SU-DHL-6 (cell line): ENCODE data around the gene ZNF860.

Experiments used
- H2AFZ ChIP-seq: fragments of 200-600 bp; sonication (generic); 2 replicates; pipeline ENCODE4 v1.6.1; 2014; ENCODE audit warnings: low read depth, mild to moderate bottlenecking, moderate library complexity, mixed read lengths, antibody characterized with exemption, low read length; ENCODE audit not compliant: severe bottlenecking
- H3F3A ChIP-seq: fragments of 200-600 bp; shearing (Covaris generic); 2 replicates; pipeline ENCODE4 v1.6.0; 2016; ENCODE audit warnings: antibody characterized with exemption, mild to moderate bottlenecking; ENCODE audit not compliant: insufficient read depth
- H3K27ac ChIP-seq: fragments of 200-600 bp; sonication (generic); 2 replicates; pipeline ENCODE4 v1.5.1; 2016; ENCODE audit warnings: low read depth, mild to moderate bottlenecking, low read length, moderate library complexity, mixed read lengths
- H3K27me3 ChIP-seq: fragments of 200-600 bp; sonication (generic), shearing (Covaris generic); 2 replicates; pipeline ENCODE4 v1.6.0; 2014; ENCODE audit warnings: mild to moderate bottlenecking, low read length
- H3K36me3 ChIP-seq: fragments of 200-600 bp; sonication (generic); 2 replicates; pipeline ENCODE4 v1.6.1; 2014; ENCODE audit warnings: mild to moderate bottlenecking, low read length, mixed read lengths
- H3K4me2 ChIP-seq: fragments of 300-600, 200-600 bp; shearing (Covaris generic), sonication (generic); 2 replicates; pipeline ENCODE4 v1.6.0; 2014; ENCODE audit warnings: low read length, low read depth, mild to moderate bottlenecking; ENCODE audit not compliant: poor library complexity, severe bottlenecking
- H3K4me3 ChIP-seq: fragments of 200-600 bp; sonication (generic); 2 replicates; pipeline ENCODE4 v1.5.1; 2014; ENCODE audit warnings: antibody characterized with exemption, low read length, mild to moderate bottlenecking, mixed read lengths; ENCODE audit not compliant: insufficient read depth, poor library complexity, severe bottlenecking
- H3K79me2 ChIP-seq: fragments of 200-600 bp; sonication (generic); 2 replicates; pipeline ENCODE4 v1.6.1; 2014; ENCODE audit warnings: mild to moderate bottlenecking, low read length, moderate library complexity; ENCODE audit not compliant: insufficient read depth
- H3K9ac ChIP-seq: fragments of 200-600 bp; sonication (generic); 2 replicates; pipeline ENCODE4 v1.7.0; 2014; ENCODE audit warnings: mild to moderate bottlenecking, low read length
- H3K9me2 ChIP-seq: fragments of 200-600 bp; sonication (generic); replicated peaks from 2 replicates; pipeline ENCODE4 v1.6.1; 2014; ENCODE audit warnings: low read length; ENCODE audit not compliant: insufficient read depth
- H3K9me3 ChIP-seq: fragments of 200-600 bp; sonication (generic); 2 replicates; pipeline ENCODE4 v1.6.1; 2014; ENCODE audit warnings: low read length, mixed read lengths; ENCODE audit not compliant: insufficient read depth
- H4K20me1 ChIP-seq: fragments of 200-600 bp; sonication (generic); 2 replicates; pipeline ENCODE4 v1.6.1; 2014; ENCODE audit warnings: low read depth, mild to moderate bottlenecking, antibody characterized with exemption, low read length, moderate library complexity, mixed read lengths
- EZH2phosphoT487 ChIP-seq: fragments of 200-600 bp; sonication (generic), shearing (Covaris generic); conservative IDR thresholded peaks from 2 replicates; pipeline ENCODE4 v1.6.1; 2018; ENCODE audit warnings: mild to moderate bottlenecking, antibody characterized with exemption, low read length, moderate library complexity, mixed read lengths
- TF ChIP-seq, protein P1 (sequence below): fragments of 200-600 bp; sonication (generic); IDR thresholded peaks from one replicate; pipeline ENCODE4 v1.5.1; 2017; ENCODE audit warnings: antibody characterized with exemption, mild to moderate bottlenecking, low read length, moderate library complexity; ENCODE audit not compliant: insufficient read depth, poor library complexity, severe bottlenecking

The ZNF860 gene

DNA sequence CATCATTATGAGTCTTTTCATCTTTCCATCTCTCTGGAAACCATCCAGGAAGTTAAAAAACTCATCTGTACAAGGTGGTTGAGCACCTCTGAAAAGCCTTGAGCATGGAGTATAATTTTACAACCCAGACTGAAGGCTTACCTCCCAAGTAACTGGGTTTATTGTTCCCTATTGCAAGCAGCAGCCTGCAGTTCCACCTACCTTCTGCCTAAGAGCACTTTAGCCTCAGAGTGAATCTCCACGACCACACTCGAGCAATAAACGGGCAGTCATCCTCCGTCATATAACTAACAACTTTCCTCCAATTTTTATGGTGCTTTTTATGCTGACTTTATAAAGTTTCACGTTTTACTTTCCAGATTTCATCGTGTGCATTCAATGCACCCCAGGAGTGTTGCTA lies 33.3 kb upstream of the ZNF860 start:
- H3K79me2 ChIP-seq: peaks cover 75% of the 10 kb centered on the region
- peak overlapping the region; percentile 79 for H3K4me2 ChIP-seq
- H2AFZ ChIP-seq: no peak overlapping the region
- peaks cover 79% of the 10 kb centered on the region for H3F3A ChIP-seq
- peak overlapping the region; percentile 10 for H3K4me3 ChIP-seq
- no peaks in the 10 kb centered on the region for H4K20me1 ChIP-seq
- TF ChIP-seq EZH2phosphoT487: no peak
- TF ChIP-seq, protein P1, sequence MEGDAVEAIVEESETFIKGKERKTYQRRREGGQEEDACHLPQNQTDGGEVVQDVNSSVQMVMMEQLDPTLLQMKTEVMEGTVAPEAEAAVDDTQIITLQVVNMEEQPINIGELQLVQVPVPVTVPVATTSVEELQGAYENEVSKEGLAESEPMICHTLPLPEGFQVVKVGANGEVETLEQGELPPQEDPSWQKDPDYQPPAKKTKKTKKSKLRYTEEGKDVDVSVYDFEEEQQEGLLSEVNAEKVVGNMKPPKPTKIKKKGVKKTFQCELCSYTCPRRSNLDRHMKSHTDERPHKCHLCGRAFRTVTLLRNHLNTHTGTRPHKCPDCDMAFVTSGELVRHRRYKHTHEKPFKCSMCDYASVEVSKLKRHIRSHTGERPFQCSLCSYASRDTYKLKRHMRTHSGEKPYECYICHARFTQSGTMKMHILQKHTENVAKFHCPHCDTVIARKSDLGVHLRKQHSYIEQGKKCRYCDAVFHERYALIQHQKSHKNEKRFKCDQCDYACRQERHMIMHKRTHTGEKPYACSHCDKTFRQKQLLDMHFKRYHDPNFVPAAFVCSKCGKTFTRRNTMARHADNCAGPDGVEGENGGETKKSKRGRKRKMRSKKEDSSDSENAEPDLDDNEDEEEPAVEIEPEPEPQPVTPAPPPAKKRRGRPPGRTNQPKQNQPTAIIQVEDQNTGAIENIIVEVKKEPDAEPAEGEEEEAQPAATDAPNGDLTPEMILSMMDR: no peak
- H3K36me3 ChIP-seq: peaks cover 2% of the 10 kb centered on the region; the same call in 1 of the 2 replicates
- no peaks in the 10 kb centered on the region for H3K27me3 ChIP-seq
- peak overlapping the region; percentile 53 for H3K9ac ChIP-seq
- no peaks in the 10 kb centered on the region for H3K9me3 ChIP-seq
- H3K27ac ChIP-seq: peak overlapping the region; percentile 93
- H3K9me2 ChIP-seq: no peaks in the 10 kb centered on the region

DNA sequence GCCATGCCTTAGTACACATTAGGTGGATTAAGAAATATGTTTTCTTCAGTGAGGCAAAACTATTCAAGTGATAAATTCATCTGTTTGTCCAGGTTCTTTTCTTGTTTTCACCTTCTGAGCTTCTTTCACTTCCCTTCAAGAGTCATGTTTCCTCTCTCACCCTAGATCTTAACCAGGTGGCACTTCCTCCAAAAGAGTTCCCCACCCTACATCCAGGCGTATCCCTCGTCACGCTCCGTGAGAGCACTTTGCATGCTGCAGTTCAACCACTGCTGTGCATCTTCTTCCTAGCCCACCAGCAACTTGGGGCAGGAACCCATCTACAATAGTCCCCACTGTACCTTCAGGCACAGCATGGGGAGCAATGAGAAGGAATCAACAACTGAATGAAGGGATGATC lies 29.3 kb upstream of the ZNF860 start:
- Histone ChIP-seq H3K9me2 (no peaks in the 10 kb centered on the region), H3K9me3 (peaks cover 11% of the 10 kb centered on the region; the same call in 1 of the 2 replicates), H3K27ac (peak overlapping the region; percentile 95), H3K27me3 (no peaks in the 10 kb centered on the region), H3F3A (peaks cover 80% of the 10 kb centered on the region), H3K4me2 (peak overlapping the region; percentile 94), H2AFZ (no peak overlapping the region), H3K36me3 (peaks cover 10% of the 10 kb centered on the region; the same call in 1 of the 2 replicates), H4K20me1 (no peaks in the 10 kb centered on the region), H3K4me3 (peak overlapping the region; percentile 33), H3K79me2 (peaks cover 78% of the 10 kb centered on the region), H3K9ac (peak overlapping the region; percentile 48)
- no peak for TF ChIP-seq EZH2phosphoT487
- TF ChIP-seq, protein P1: no peak

DNA sequence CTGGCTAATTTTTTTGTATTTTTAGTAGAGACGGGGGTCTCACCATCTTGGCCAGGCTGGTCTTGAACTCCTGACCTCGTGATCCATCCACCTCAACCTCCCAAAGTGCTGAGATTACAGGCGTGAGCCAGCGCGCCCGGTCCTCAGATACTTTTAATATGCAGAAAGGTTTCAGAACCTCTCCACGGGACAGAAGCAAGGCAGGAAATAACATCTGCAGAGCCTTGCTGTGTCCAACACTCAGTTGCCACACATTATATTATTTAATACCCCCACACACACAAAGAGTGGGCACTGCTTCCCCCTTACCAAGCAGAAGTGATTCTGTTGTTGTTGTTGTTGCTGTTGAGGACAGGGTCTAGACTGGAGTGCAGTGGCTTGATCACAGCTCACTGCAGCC lies 28.5 kb upstream of the ZNF860 start:
- H3K27me3 ChIP-seq: no peaks in the 10 kb centered on the region
- H3K79me2 ChIP-seq: peaks cover 78% of the 10 kb centered on the region
- H3K27ac ChIP-seq: peak overlapping the region; percentile 95
- no peak for TF ChIP-seq EZH2phosphoT487
- TF ChIP-seq, protein P1: no peak
- peak overlapping the region; percentile 45 for H3K9ac ChIP-seq
- H3K9me3 ChIP-seq: peaks cover 11% of the 10 kb centered on the region; the same call in 1 of the 2 replicates
- H3K4me3 ChIP-seq: no peak overlapping the region
- H4K20me1 ChIP-seq: no peaks in the 10 kb centered on the region
- H2AFZ ChIP-seq: no peak overlapping the region
- peaks cover 79% of the 10 kb centered on the region for H3F3A ChIP-seq
- H3K4me2 ChIP-seq: peak overlapping the region; percentile 94
- H3K36me3 ChIP-seq: peaks cover 10% of the 10 kb centered on the region; the same call in 1 of the 2 replicates
- no peaks in the 10 kb centered on the region for H3K9me2 ChIP-seq
